Putamen (tissue), 1 donor: Measurements from ENCODE around the gene CDC42EP1.
A peak's percentile ranks its signal among the peaks of the same experiment; 100 is the strongest.
"Not testable (repeated sequence)": the region's sequence is repeated elsewhere in the genome, so short reads cannot be mapped to it uniquely, and the experiment has no call there.

Experiments
- DNase-seq: peaks from one replicate; pipeline ENCODE4 v3.0.0-alpha.2; 2016; ENCODE audit warnings: low spot score

Gene CDC42EP1, protein sequence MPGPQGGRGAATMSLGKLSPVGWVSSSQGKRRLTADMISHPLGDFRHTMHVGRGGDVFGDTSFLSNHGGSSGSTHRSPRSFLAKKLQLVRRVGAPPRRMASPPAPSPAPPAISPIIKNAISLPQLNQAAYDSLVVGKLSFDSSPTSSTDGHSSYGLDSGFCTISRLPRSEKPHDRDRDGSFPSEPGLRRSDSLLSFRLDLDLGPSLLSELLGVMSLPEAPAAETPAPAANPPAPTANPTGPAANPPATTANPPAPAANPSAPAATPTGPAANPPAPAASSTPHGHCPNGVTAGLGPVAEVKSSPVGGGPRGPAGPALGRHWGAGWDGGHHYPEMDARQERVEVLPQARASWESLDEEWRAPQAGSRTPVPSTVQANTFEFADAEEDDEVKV

DNA sequence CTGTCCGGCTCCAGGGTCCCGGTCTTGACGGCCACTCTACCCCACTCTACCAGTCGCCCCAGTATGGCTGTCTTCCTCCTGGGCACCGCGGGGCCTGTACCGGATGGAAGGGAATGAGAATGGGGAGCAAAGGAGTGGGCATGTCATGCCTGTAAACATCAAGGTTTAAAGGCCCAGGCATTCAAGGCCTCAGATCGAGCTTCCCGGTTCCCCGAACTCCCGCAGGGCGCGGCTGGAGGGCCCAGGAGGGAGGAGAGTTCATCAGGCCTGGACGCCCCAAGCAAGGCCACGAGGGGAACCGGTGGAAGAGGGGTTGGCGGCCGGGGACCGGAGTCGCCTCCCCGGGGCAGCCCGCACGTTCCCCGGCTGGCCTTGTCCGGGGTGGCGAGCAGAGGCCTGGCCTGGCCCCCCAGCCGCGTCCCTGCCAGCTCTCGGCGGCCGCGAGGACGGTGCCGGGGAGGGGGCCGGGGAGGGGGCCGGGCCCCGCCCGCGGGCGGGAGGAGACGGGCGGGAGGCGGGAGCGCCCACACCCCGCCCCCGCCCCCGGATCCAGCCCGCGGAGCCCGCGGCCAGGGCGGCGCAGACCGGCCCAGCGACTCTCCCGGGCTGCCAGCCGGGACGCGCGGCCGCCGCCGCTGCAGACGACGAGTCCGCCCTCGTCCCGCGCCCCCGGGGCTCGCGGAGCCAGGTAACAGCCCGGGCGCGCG is at the start of gene CDC42EP1:
Gene CDC42EP1 (plus strand): TSS at position 580 of the 707 bp plus-strand sequence. CDS start 5,870 bp downstream, outside the sequence.
- peak; percentile 86 for DNase-seq

DNA sequence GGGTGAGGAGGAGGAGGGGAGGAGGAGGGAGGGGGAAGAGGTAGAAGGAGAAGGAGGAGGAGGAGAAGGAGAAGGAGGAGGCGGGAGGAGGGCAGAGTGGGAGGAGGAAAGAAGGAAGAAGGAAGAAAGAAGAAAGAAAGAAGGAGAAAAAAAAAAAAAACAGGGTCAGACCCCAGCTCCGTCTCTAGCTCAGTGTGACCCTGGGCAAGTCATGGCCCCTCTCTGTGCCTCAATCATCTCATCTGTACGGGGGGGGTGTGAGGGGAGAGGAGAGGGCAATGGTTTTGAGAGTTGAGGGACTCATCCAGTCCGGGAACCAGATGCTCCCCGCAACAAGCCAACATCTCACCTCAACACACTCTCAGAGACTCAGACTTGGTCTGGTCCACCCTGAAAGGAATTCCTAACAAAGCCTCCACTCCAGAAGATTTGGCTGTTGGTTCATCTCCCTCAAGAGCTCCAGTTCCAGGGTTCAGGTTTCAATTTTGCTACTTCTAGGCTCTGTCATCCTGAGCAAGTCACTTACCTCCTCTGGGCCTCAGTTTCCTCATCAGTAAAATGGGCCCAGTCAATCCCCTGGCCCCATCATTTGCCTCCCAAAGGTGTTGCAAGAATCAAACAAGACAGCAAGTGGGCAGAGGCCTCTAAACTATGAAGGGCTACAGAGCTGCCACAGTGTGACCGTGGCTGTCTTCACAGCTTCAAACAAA is 48.7 kb upstream of the CDC42EP1 start:
- DNase-seq = no peak

DNA sequence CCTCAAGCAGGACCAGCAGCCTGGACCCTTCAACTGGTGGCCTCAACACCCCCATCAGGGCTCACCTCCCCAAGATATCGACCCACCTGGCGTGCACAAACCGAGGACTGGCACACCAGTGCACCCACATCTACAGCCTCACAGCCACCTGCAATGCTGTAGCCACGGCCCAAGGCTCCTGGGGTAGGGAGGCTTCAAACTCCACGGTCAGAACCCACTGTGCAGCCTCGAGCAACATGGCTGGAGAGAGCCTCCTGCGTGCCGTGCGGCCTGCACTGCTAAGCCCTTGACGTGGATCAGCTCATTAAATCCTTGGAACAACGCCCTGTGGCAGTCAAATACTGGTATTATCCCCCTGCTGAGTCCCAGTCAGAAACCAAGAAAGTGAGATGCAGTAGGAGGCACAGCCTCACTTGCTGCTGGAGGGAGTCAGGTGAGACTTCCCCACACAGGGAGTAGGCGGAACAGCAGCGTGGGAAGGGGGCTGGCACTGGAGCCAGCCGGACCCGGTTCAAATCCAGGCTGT is 45.7 kb upstream of the CDC42EP1 start:
- DNase-seq = no peak

DNA sequence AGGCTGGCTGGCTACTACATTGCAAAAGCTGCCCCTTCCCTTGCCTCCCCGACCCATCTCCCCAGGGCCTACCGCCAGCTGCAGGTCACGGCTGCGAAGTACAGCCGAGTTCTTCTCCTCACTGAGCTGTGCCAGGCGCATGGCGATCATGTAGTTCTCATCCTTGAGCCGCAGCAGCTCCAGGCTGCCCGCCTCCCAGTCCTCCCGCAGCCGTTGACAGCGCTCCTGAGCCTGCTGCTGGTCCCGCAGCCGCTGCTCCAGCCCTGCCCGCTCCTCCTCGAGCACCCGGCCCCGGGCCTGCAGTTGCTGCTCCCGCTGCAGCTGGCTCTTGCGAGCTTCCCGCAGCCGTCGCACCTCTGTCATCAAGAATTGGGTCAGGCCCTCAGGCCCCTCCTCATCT is 44.4 kb upstream of the CDC42EP1 start:
- DNase-seq = no peak

DNA sequence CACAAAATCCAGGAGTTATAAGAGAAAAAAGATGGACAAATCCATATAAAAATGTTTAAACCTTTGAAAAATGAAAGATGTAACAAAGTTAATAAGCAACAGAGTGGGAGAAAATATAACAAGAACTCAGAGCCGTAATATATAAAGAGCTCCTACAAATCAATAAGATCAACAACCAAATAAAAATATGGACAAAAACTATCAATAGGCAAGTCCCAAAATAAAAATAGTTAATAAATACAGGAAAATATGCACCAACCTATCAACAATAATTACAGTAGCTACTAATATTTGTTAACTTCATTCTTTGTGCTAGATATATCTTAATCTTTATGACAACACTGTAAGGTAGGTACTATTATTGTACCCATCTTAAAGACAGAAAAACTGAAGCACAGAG is 43.8 kb upstream of the CDC42EP1 start:
- DNase-seq = no peak

DNA sequence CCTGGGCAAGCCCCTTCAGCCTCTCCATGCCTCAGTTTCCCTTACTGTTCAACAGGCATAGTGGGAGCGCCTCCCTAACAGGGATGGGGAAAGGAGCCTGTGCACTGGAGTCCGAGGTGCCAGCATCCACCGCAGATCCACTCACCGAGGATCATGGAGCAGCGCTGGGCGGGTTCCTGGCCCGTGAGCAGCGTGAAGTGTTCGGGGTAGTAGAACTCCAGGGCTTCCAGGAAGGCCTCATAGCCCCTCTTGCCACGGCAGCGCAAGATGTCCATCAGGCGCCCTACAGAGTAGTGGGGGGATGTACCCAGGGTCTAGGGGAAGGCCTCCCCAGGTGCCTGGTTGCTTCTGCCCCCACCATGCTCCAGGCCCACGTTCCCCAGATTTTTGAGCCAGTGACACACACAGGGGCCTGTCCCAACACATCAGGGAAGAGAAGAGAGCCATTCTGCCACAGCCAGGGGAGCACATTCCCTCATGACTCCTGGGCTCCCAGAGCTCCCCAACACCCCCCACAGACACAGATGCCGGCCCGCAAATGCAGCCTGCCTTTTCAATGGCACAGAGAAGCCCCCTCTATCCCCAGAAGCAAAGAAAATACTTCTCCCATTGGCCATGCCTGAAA is 42.3 kb upstream of the CDC42EP1 start:
- no peak for DNase-seq

DNA sequence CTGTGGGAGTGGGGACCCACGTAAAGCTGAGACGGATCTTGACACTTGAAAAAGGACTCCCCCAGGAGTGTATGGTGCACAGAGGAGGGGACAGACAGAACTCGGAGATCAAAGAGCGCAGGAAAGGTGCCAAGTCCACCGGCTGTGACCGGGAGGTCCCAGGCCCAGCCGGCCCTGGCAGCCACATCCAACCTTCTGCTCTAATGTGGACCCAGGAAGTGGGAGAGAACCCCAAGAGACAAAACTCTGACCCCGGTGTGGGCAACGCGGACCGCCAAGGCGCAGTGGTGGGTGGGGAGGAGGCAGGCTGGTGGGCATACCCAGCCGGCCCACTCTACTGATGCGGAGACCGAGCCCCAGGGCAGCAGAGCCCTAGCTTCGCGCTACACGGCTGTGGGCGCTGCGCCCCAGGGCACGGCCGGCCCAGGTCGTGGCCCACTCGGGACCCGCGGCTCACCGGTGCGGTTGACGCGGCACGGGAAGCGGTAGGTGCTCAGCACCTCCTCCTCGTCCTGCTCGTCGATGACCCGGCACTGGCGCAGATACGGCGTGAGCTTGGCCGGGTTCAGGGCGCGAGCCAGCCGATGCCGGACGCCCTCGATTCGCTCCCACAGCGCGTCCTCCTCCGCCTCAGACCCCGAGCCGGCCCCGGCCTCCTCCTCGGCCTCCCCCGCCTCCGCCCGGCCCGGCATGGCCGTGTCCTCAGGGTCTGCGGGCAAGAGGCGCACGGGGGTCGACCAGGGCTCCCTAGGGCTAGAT is 41.6 kb upstream of the CDC42EP1 start:
- DNase-seq = no peak

DNA sequence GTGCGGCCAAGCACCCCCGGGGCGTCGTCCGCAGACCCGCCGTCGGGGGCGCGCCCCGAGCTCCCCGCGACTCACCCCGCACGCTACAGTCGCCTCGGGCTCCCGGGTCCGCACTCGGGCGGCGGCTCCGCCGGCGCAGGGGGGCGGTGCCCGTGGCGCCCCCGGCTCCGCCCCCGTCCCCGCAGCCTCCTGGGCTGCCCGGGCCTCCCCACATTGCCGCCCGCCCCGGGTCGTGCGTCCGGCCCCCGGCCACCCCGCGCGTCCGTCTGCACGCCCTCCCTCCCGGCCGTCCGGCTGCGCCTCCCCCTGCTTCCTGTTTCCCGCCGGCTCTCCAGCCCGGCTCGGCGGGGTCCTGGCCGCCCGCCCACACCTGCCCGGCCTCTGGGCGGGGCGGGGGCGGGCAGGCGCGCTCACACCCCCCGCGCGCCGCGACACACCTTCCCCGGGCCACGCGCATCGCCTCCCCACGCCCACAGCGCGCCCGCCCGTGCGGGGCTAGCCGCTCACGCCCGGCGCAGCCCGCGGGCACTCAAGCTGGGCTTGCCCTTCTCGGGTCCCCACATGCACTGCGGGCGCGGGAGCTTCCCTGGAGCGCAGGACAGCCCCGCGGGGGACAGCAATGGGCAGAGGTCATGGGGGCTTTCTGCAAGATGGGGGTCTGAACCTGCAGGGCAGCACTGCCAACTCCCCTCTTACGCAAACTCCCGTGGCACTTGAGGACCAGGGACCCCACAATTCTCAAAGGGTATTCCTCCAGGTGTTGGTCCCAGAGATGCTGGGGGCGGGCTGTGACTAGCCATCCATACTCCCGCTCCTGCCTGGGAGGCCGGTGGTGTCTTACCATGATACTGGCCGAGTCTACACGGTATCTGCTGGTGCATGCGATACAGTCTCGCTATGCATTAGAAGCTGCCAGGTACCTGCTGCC is 40.7 kb upstream of the CDC42EP1 start, which contains the start of gene CARD10:
Gene CARD10 (minus strand): TSS at position 148 of the 928 bp plus-strand sequence. CDS start 215 bp downstream, outside the sequence.
- no peak for DNase-seq

DNA sequence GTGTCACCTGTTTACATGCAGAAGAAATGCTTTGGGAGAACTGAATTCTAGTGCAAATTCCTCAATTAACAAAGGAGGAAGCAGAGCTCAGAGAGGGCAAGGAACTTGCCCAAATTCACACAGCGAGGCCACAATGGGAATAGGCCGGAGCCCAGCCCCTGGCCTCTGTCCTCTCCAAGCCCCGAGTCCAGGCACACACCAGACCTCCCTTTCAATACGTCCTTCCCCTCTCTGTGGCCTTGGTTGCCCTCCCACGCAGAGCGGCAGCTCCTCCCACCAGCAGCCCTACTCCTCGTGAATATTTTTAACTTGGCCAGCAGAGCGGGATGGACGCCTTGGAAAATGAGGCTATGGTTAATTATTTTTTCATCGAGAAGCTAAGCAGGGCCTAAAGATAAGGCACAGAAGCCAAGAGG is 39.5 kb upstream of the CDC42EP1 start:
- no peak for DNase-seq

DNA sequence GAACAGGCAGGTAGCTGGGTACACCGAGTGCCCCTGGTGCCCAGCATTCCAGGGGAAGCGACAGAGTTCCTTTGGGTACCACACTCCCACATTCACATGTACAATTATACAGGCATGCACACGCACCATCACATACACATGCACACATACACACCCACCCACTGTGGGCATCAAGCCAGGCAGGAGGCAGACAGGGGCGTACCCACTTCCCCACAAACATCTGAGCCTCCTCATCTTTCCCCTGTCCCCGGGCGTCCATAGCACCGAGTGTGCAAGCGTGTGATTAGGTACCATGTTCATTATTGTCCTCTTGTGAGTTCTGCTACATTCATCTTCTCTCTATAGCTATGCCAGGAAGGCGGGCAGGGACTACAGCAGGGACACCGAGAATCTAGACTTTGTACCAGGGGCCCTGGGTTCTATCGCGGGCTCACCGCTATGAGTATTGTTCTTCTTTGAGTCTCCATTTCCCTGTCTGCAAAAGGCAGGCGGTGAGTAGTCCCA is 39.0 kb upstream of the CDC42EP1 start:
- no peak for DNase-seq

DNA sequence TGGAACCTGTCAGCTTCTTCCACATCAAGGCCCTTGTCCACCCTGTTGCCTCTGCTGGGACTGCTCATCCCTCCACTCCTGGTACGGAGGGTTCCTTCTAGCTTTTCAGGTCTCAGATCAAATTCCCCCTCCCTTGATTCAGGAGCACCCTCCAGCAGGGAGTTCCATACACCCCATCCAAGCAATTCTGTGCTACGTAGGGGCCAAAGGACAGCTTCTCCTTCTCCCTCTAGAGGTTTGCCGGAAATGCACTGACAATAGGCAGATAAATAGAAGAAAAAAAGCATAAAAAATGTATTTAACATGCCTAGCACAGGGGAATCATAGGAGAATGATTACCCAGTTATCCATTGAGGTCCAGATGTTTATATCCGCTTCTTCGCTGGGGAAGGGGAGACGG is 37.8 kb upstream of the CDC42EP1 start:
- DNase-seq = no peak

DNA sequence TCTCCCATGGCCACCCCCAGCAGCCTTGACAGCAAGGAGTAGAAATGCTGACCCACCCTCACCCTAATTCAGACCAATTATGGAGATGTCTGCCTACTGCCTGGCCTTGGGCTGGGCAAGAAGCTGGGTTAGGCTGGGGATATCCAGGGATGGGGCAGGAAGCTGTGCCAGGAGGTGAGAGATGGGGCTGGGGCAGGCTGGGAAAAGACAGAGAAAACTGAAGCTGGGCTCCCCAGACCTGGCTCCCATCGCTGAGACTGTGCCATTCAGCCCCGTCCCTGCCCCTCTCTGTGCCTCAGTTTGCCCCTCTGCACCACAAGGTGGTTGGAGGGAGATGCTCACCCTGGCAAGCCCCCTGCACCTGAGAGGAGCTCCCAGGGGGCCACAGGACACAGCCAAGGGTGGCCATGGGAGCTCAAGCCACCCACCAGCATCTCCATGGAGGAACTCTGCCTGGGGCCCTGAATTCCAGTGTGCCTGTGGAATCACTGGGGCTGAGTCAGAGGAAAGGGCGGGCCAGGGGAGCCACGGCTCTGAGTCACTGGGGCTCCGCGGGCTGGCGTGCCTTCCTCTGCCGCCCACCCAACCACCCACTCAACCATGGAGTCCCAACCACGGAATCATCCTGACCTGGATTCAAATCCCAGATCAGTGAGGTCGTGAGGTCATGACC is 35.1 kb upstream of the CDC42EP1 start:
- DNase-seq = no peak

DNA sequence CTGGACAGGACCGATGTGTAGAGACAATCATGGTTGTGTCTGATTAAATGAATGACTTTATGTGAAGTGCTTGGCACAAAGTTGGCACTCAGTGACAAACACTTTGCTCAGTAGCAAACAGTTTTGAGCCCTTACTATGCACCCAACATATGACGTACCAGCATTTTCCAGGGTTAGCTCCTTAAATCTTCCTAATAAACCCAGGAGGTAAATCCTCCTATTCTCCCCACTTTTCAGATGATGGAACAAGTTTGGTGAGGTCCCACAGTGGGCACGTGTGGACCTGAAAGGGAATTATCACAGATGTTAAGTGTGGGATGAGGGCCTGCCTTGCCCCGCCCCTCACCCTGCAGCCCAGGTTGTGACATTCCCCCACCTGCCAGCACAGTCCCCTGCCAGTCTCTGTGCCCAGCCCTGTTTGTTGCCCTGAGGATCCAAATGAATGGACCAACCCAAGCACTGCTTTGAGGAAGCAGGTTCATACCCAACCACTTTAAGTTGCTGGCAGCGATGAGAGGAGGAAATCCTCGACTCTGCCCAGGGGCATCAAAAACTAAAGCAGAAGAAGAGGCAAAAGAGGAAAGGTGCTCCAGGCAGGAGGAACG is 34.4 kb upstream of the CDC42EP1 start:
- no peak for DNase-seq

DNA sequence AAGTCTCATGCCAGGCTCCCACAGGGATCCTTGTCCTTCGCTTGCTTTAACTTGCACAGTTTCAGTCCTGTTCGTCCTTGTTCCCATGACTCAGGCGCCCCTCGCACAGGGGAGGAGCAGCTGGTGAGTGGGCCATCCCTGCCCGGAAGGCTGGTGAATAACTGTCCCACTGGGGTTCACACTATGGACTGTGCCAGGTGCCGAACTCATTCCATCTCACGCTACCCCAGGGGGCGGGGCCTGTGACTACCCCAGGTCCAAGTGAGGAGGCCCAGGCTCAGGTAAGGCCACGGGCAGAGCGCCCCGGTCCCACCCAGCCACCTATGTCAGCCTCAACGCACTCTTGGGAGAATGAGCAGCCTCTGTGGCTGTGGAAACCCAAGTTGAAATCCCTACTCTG is 33.9 kb upstream of the CDC42EP1 start:
- DNase-seq = no peak

DNA sequence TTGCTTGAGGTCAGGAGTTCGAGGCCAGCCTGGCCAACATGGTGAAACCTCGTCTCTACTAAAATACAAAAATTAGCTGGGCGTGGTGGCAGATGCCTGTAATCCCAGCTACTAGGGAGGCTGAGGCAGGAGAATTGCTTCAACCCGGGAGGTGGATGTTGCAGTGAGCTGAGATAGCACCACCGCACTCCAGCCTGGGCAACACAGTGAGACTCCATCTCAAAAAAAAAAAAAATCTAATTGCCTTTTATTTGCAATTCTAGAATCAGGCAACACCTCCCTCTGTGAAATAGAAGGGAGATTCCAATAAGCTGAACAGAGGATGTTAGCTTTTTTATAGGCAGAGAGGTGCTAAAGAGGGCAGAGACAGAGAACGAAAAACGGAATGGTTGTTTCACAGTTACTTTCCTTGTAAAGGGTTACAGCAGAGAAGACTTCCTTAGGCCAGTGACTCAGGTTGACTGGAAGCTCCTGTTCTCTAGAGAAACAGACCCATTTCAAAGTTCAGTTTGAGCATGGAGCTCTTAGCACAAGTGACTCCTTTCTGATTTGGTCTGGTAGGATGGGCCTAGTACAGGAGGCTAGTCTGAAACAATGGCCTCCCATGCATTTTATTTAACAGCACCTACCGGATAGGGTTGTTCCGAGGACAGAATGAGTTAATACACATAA is 33.1 kb upstream of the CDC42EP1 start:
- DNase-seq = not testable (repeated sequence)

DNA sequence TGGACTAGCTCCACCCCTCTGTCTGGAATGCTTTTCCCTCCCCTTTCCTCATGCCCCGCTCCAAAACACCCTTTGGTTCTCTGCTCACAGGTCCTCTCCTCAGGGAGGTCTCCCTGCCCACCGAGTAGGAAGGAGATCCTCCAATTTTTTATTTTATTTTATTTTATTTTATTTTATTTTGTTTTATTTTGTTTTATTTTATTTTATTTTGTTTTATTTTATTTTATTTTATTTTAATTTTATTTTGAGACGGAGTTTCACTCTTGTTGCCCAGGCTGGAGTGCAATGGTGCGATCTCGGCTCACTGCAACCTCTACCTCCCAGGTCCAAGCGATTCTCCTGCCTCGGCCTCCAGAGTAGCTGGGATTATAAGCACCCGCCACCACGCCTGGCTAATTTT is 32.3 kb upstream of the CDC42EP1 start:
- not testable (repeated sequence) for DNase-seq

DNA sequence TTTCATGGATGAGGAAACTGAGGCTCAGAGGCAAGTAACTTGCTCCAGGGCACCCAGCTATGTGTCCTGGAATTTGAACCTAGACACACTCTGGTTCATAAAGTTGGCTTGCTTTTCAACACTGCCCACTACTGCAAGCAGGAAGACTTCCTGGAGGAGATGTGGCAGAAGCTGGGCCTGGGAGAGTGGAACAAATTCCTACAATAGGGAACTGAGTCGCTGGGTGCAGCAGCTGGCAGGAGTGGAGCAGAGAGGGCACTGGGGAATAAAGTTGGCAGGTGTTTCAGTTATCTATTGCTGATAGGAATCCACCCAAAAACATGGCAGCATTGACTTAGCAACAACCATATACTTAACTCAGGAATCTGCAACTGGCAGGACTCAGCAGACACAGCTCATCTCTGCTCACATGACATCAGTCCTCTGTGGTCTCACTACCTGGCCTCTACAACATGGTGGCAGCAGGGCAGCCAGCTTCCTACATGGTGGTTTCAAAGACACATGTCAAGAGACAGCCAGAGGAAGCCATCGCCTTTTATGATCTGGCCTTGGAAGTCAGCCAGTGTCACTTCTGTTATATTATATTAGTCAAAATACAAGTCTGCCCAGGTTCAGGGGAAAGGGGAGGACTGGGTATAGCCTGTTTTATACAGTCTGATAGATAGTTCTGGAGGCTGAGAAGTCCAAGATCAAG is 30.5 kb upstream of the CDC42EP1 start:
- no peak for DNase-seq

DNA sequence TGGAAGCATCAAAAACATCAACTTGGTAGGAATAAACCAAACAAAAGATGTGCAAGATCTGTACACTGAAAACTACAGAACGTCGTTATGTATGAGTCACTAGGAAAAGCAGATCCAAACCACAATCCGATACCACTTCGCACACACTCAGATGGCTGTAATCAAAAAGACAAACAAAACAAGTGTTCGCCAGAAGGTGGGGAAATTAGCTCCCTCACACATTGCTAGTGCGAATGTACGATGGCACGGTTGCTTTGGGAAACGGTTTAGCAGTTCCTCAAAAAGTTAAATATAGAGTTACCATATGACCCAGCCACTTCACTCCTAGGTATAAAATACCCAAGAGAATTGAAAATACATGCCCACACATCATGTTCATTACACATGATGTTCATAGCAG is 26.3 kb upstream of the CDC42EP1 start:
- no peak for DNase-seq
